Caco-2 (cell line): ENCODE measurements around the gene CD9. TPM values are rescaled to one million over a fixed set of nuclear protein-coding genes. Genes with fewer than 3 reads are reported as not detected.

Source experiments
- BruUV-seq: library from RNA; stranded (reverse); fragments of 400-500 nt; replicated peaks from 2 replicates; lab custom pipeline; 2021; lab: Mats Ljungman, UMichigan
- CTCF ChIA-PET: fragments of 300-600 bp; sonication (Branson Sonifier 250); formaldehyde crosslinking; loops from one replicate; lab custom pipeline; 2022; ENCODE audit warnings: antibody characterized with exemption; lab: Charles Lee
- POLR2A ChIA-PET: fragments of 300-600 bp; sonication (Branson Sonifier 250); formaldehyde crosslinking; loops from one replicate; lab custom pipeline; 2022; ENCODE audit warnings: antibody characterized with exemption; lab: Charles Lee
- DNase-seq, 2 experiments: peaks; one replicate each; pipeline versions ENCODE4 v3.0.0 to v3.0.0-alpha.2; 2020 to 2022
- H3K27me3 ChIP-seq: replicated peaks from 2 replicates; pipeline ENCODE4 v1.6.0; 2011; ENCODE audit warnings: low read length; ENCODE audit not compliant: control insufficient read depth, insufficient read depth
- H3K36me3 ChIP-seq: 2 replicates; pipeline ENCODE4 v1.5.1; 2011; ENCODE audit warnings: low read length; ENCODE audit not compliant: control insufficient read depth, insufficient read depth
- H3K4me1 ChIP-seq: fragments of 250-450 bp; sonication (Bioruptor Pico); 2 replicates; pipeline ENCODE4 v1.5.1; 2020; ENCODE audit warnings: mild to moderate bottlenecking
- H3K4me3 ChIP-seq: 2 replicates; pipeline ENCODE4 v1.5.1; 2011; ENCODE audit warnings: low read depth, mild to moderate bottlenecking, control low read depth, low read length
- H3K9me3 ChIP-seq: fragments of 250-450 bp; sonication (Bioruptor Pico); 2 replicates; pipeline ENCODE4 v1.5.1; 2020; ENCODE audit warnings: mild to moderate bottlenecking, moderate library complexity
- H3K27ac Mint-ChIP-seq: one replicate; pipeline ENCODE4 v1.8.0; 2022; ENCODE audit warnings: mixed read lengths; ENCODE audit not compliant: unreplicated experiment
- H3K27me3 Mint-ChIP-seq: one replicate; pipeline ENCODE4 v1.8.0; 2022; ENCODE audit warnings: mixed read lengths; ENCODE audit not compliant: insufficient read depth, unreplicated experiment
- H3K36me3 Mint-ChIP-seq: one replicate; pipeline ENCODE4 v1.8.0; 2022; ENCODE audit warnings: mild to moderate bottlenecking, mixed read lengths; ENCODE audit not compliant: insufficient read depth, unreplicated experiment
- H3K4me1 Mint-ChIP-seq: one replicate; pipeline ENCODE4 v1.8.0; 2022; ENCODE audit warnings: low read depth, mixed read lengths; ENCODE audit not compliant: unreplicated experiment
- H3K4me3 Mint-ChIP-seq: one replicate; pipeline ENCODE4 v1.8.0; 2022; ENCODE audit warnings: mild to moderate bottlenecking, moderate library complexity, mixed read lengths; ENCODE audit not compliant: unreplicated experiment
- H3K9me3 Mint-ChIP-seq: one replicate; pipeline ENCODE4 v1.8.0; 2022; ENCODE audit warnings: mixed read lengths; ENCODE audit not compliant: unreplicated experiment
- intact Hi-C: fragments of 100-400 bp; cut with micrococcal nuclease; formaldehyde crosslinking; loops from one replicate; pipeline ENCODE4 v1.10.0; 2022; ENCODE audit not compliant: unreplicated experiment
- total RNA-seq: library from RNA; stranded (reverse); gene quantifications from 2 replicates; pipeline ENCODE4 v1.2.3, GENCODE V29; 2022
- TF ChIP-seq, protein P1 (sequence below), 2 experiments: fragments of 200-600 bp in 1 of 2; IDR thresholded peaks; 1 replicate in 1 of 2; 2 replicates in 1 of 2; pipeline versions ENCODE4 v1.5.1 to v1.8.0; 2011 to 2022; ENCODE audit warnings: antibody characterized with exemption in 1 of 2, control low read depth in 1 of 2, inconsistent platforms in 1 of 2, low read depth in 1 of 2, low read length in 1 of 2, mild to moderate bottlenecking in 1 of 2, moderate library complexity in 1 of 2; ENCODE audit not compliant: insufficient read depth in 1 of 2, severe bottlenecking in 1 of 2, unreplicated experiment in 1 of 2

CD9 gene
- total RNA-seq, 1 experiment from 2014 or later = 170 TPM

DNA sequence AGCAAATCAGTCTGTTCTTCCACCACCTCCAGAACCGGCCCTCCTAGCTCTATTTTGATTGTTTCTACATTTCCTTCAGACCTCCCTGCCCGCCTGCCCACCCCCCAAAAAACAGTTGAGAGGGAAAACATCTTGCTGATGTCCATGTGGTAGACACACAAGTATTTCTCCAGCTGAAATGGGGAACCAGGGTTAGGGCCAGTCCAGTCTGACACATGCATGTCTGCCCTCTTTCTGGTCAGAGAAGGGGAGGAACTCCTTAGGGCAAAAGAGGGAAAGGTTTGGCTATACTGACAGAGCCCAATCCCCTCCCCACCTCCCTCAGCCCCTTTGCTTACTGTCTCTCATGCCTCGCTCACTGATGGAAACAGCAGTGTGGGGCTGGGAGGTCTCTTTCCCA, 3.4 kb downstream of the CD9 start:
- H3K4me1 Mint-ChIP-seq = peaks cover 31% of the 10 kb centered on the region
- Histone ChIP-seq H3K9me3 (no peaks in the 10 kb centered on the region), H3K4me3 (no peak overlapping the region), H3K27me3 (no peaks in the 10 kb centered on the region), H3K4me1 (peaks cover 31% of the 10 kb centered on the region), H3K36me3 (peaks cover 5% of the 10 kb centered on the region; the same call in 1 of the 2 replicates)
- no TSS peak for BruUV-seq
- intact Hi-C loops = no loop called here
- H3K27ac Mint-ChIP-seq = no peak overlapping the region
- H3K27me3 Mint-ChIP-seq = no peaks in the 10 kb centered on the region
- TF ChIP-seq, protein P1, sequence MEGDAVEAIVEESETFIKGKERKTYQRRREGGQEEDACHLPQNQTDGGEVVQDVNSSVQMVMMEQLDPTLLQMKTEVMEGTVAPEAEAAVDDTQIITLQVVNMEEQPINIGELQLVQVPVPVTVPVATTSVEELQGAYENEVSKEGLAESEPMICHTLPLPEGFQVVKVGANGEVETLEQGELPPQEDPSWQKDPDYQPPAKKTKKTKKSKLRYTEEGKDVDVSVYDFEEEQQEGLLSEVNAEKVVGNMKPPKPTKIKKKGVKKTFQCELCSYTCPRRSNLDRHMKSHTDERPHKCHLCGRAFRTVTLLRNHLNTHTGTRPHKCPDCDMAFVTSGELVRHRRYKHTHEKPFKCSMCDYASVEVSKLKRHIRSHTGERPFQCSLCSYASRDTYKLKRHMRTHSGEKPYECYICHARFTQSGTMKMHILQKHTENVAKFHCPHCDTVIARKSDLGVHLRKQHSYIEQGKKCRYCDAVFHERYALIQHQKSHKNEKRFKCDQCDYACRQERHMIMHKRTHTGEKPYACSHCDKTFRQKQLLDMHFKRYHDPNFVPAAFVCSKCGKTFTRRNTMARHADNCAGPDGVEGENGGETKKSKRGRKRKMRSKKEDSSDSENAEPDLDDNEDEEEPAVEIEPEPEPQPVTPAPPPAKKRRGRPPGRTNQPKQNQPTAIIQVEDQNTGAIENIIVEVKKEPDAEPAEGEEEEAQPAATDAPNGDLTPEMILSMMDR (IDR thresholded peaks at IDR 0.05; ENCODE audit: insufficient read depth in 1 of 2, low read depth in 1 of 2, low read length in 1 of 2, severe bottlenecking in 1 of 2, unreplicated experiment in 1 of 2) = no peak
- H3K9me3 Mint-ChIP-seq = no peaks in the 10 kb centered on the region
- CTCF ChIA-PET = interaction anchor here (1.1 to 1.7 kb wide), 2 partner anchors 8 to 75 kb away, joined by 3 to 9 read pairs; no protein-coding TSS in a partner anchor
- no peak for DNase-seq
- POLR2A ChIA-PET = interaction anchor here (0.5 kb wide), 1 partner anchor 102 kb away, joined by 5 read pairs; no protein-coding TSS in a partner anchor
- no peak overlapping the region for H3K4me3 Mint-ChIP-seq
- H3K36me3 Mint-ChIP-seq = peaks cover 23% of the 10 kb centered on the region

DNA sequence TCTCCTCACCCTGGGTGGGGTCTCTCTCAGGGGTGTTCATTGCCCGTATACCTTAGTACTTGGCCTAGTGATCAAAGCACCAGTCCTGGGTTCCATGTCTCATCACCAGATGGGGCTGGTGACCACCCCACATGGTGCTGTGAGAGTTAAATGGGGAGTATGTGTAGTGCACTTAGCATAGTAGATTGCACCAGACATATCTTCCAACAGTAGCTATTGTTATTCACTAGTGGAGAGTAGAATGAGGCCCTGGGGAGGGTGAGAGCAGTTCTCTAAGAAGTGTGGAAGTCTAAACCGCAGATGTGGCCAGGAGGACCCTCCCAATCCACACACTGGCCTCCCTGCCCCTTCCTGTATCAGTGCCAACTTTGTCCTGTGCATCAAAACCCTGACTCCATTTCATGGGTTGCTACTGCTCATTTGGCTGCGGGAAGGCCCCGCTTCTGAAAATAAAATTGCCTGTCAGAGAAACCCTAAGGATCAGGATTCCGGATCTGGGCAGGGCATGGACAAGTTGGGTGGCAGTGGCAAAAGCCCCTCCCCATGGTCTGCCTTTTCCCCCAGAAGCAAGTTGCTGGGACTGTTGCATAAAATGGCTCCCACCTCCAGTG, 4.4 kb downstream of the CD9 start:
- H3K36me3 Mint-ChIP-seq = peaks cover 29% of the 10 kb centered on the region
- no peaks in the 10 kb centered on the region for H3K9me3 Mint-ChIP-seq
- no peaks in the 10 kb centered on the region for H3K27me3 Mint-ChIP-seq
- no peak overlapping the region for H3K4me3 ChIP-seq
- POLR2A ChIA-PET = interaction anchor here (0.5 kb wide), 1 partner anchor 72 kb away, joined by 3 read pairs; no protein-coding TSS in a partner anchor
- no peak overlapping the region for H3K4me3 Mint-ChIP-seq
- H3K27me3 ChIP-seq = no peaks in the 10 kb centered on the region
- TF ChIP-seq, protein P1 (IDR thresholded peaks at IDR 0.05; ENCODE audit: insufficient read depth in 1 of 2, low read depth in 1 of 2, low read length in 1 of 2, severe bottlenecking in 1 of 2, unreplicated experiment in 1 of 2) = peak in 1 of 2 experiments; percentile 33
- H3K4me1 Mint-ChIP-seq = peaks cover 26% of the 10 kb centered on the region
- H3K27ac Mint-ChIP-seq = no peak overlapping the region
- peaks cover 5% of the 10 kb centered on the region; the same call in 1 of the 2 replicates for H3K36me3 ChIP-seq
- CTCF ChIA-PET = interaction anchor here (0.5 to 1.7 kb wide), 4 partner anchors 9 to 79 kb away, joined by 3 to 9 read pairs (median 4); no protein-coding TSS in a partner anchor
- intact Hi-C loops = no loop called here
- no TSS peak for BruUV-seq
- no peaks in the 10 kb centered on the region for H3K9me3 ChIP-seq
- no peak for DNase-seq
- peaks cover 21% of the 10 kb centered on the region for H3K4me1 ChIP-seq

DNA sequence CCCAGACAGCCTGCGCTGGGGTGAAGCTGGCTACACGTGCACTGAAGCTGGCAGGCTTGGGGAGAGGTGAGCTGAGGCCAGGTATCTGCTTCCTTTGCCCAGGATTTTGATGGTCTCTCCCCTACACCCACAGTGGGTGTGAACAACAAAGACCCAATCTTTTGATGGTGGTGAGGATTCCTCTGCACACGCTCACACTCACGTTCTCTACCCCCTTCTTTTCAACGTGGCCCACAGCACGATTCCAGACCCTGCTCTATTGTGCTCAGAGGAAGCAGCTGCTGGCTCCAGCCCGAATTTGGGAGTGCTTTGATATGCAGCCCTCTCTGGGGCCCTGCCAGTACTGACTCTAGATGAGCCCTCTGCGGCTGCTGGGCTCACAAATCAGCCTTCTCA, 4.9 kb downstream of the CD9 start:
- Histone ChIP-seq H3K9me3 (no peaks in the 10 kb centered on the region), H3K4me1 (peaks cover 18% of the 10 kb centered on the region), H3K27me3 (no peaks in the 10 kb centered on the region), H3K36me3 (peaks cover 5% of the 10 kb centered on the region; the same call in 1 of the 2 replicates), H3K4me3 (no peak overlapping the region)
- ChIA-PET POLR2A (interaction anchor here (0.5 kb wide), 2 partner anchors 9 to 72 kb away, joined by 3 to 7 read pairs; no protein-coding TSS in a partner anchor), CTCF (interaction anchor here (0.5 to 1.7 kb wide), 4 partner anchors 9 to 79 kb away, joined by 3 to 9 read pairs (median 4); no protein-coding TSS in a partner anchor)
- Mint-ChIP-seq H3K27ac (no peak overlapping the region), H3K27me3 (no peaks in the 10 kb centered on the region), H3K4me1 (peaks cover 28% of the 10 kb centered on the region), H3K9me3 (no peaks in the 10 kb centered on the region), H3K36me3 (peaks cover 34% of the 10 kb centered on the region), H3K4me3 (no peak overlapping the region)
- no peak for DNase-seq
- intact Hi-C loops = no loop called here
- BruUV-seq = no TSS peak
- TF ChIP-seq, protein P1 (IDR thresholded peaks at IDR 0.05; ENCODE audit: insufficient read depth in 1 of 2, low read depth in 1 of 2, low read length in 1 of 2, severe bottlenecking in 1 of 2, unreplicated experiment in 1 of 2) = no peak
